Heart left ventricle (tissue), 13 donors: ENCODE results near the gene PEX10.

Source experiments
- POLR2A ChIP-seq, 2 donors: fragments of 450-650 bp; IDR thresholded peaks; one replicate each; pipeline ENCODE4 v1.6.1; 2017; ENCODE audit warnings: antibody characterized with exemption in 2 of 2, mild to moderate bottlenecking in 2 of 2, moderate library complexity in 2 of 2
- TF ChIP-seq, protein P1 (sequence below), 12 donors: fragments of 200-600 bp; sonication (generic) in 4 of 12; IDR thresholded peaks; one replicate each; pipeline versions ENCODE4 v1.5.0 to v1.8.0; 2018 to 2022; ENCODE audit warnings: antibody characterized with exemption in 12 of 12, mild to moderate bottlenecking in 5 of 12
- donor health status: ischemic (EF 13 %, LVEDD 7.1; RV severe dilation, severe dysfunction).
- donor health status: DM: no; HTN: yes; CAD: no.
- donor health status: DM: no; HTN: no; CAD: no.
- donor health status: ischemic (EF 25% LVEDD 6.9; RV normal size, moderate dysfunction).
- donor health status: ischemic (EF 25% LVEDD 5.7; RV mildly dilated, moderate dysfunction).
- donor health status: ischemic (EF 35%, LVEDD 5.7; RV mildly dilated, moderate dysfunction).
- donor health status: nonischemic (EF 11% LVEDD 7.7; RV severe dilation, severe dysfunction).
- donor health status: DM: yes; HTN: yes; CAD: no.
- donor health status: PGD.
- donor health status: ischemic (EF 29% LVEDD 5.4; RV normal size, mild dysfunction).
- donor health status: nonischemic (EF 23%, LVEDD 6.1; RV moderate dilation, normal function).

DNA sequence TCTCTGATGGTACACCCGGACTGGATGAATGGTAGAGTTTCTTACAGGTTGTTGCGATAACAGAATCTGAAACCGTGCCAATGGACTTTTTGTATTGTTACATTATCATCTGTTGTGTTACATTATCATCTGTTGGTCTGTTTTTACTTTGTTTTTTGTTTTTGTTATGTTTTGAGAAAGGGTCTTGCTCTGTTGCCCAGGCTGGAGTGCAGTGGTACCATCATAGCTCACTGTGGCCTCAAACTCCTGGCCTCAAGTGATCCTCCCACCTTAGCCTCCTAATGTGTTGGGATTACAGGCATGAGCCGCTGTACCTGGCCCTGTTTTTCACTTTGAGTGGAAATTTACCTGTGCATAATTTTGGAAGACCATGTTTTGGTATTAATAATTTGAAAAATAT is 10.2 kb upstream of the PEX10 start:
- TF ChIP-seq, protein P1, sequence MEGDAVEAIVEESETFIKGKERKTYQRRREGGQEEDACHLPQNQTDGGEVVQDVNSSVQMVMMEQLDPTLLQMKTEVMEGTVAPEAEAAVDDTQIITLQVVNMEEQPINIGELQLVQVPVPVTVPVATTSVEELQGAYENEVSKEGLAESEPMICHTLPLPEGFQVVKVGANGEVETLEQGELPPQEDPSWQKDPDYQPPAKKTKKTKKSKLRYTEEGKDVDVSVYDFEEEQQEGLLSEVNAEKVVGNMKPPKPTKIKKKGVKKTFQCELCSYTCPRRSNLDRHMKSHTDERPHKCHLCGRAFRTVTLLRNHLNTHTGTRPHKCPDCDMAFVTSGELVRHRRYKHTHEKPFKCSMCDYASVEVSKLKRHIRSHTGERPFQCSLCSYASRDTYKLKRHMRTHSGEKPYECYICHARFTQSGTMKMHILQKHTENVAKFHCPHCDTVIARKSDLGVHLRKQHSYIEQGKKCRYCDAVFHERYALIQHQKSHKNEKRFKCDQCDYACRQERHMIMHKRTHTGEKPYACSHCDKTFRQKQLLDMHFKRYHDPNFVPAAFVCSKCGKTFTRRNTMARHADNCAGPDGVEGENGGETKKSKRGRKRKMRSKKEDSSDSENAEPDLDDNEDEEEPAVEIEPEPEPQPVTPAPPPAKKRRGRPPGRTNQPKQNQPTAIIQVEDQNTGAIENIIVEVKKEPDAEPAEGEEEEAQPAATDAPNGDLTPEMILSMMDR (IDR thresholded peaks at IDR 0.05), result no peak
- no peak for TF ChIP-seq POLR2A (IDR thresholded peaks at IDR 0.05)
